Activated gamma-delta T cell treated with Interleukin-2 at 50 U/mL for 16 hours (primary cell): ENCODE results near the gene NLGN2.
A peak's percentile ranks its signal among the peaks of the same experiment; 100 is the strongest.

Experiments used
- DNase-seq: peaks from one replicate; pipeline ENCODE4 v3.0.0-alpha.2; 2020

NLGN2 gene

GRCh38 chr17:7392696-7393612, 14.7 kb upstream of the NLGN2 start:
- no peak for DNase-seq

GRCh38 chr17:7393613-7394451, 13.8 kb upstream of the NLGN2 start:
- DNase-seq = peak; percentile 58

- DNase-seq = peak; percentile 76
Observed at GRCh38 chr17:7394452-7395191, 13.0 kb upstream of the NLGN2 start, which contains the start of gene PLSCR3. TSS of gene PLSCR3 (minus strand) at chr17:7394525. CDS start at chr17:7394110, 415 bp downstream.

- no peak for DNase-seq
Observed at GRCh38 chr17:7396147-7396546, 11.5 kb upstream of the NLGN2 start.

- DNase-seq = no peak
Observed at GRCh38 chr17:7398612-7399011, 9.0 kb upstream of the NLGN2 start.

GRCh38 chr17:7403043-7403726, 4.5 kb upstream of the NLGN2 start:
- no peak for DNase-seq

- no peak for DNase-seq
Observed at GRCh38 chr17:7403727-7403976, 4.0 kb upstream of the NLGN2 start.

- peak; percentile 94 for DNase-seq
Observed at GRCh38 chr17:7403977-7404736, 3.5 kb upstream of the NLGN2 start, which contains the start of gene TMEM256. TSS of gene TMEM256 (minus strand) at chr17:7404097. CDS start at chr17:7404084, 13 bp downstream.

- DNase-seq = peak; percentile 67
Observed at GRCh38 chr17:7404737-7405349, 2.8 kb upstream of the NLGN2 start.

- DNase-seq = no peak
Observed at GRCh38 chr17:7405350-7406234, 2.1 kb upstream of the NLGN2 start.

- DNase-seq = no peak
Observed at GRCh38 chr17:7406235-7406825, 1.3 kb upstream of the NLGN2 start.

- no peak for DNase-seq
Observed at GRCh38 chr17:7407082-7407481, 563 bp upstream of the NLGN2 start.

GRCh38 chr17:7408252-7408727, 645 bp downstream of the NLGN2 start:
- peak; percentile 26 for DNase-seq

GRCh38 chr17:7408863-7409262, 1.2 kb downstream of the NLGN2 start:
- no peak for DNase-seq

- DNase-seq = no peak
Observed at GRCh38 chr17:7409716-7410115, 2.1 kb downstream of the NLGN2 start.

- no peak for DNase-seq
Observed at GRCh38 chr17:7410634-7411426, 3.2 kb downstream of the NLGN2 start.

- DNase-seq = no peak
Observed at GRCh38 chr17:7411427-7411750, 3.7 kb downstream of the NLGN2 start.

- no peak for DNase-seq
Observed at GRCh38 chr17:7413346-7413985, 5.8 kb downstream of the NLGN2 start.
